GM19238 (cell line): ENCODE results near the gene PZP.
"Not testable (repeated sequence)": the region's sequence is repeated elsewhere in the genome, so short reads cannot be mapped to it uniquely, and the experiment has no call there.

Source experiments
- DNase-seq: peaks from one replicate; pipeline ENCODE4 v3.0.0; 2011; ENCODE audit warnings: low spot score; ENCODE audit not compliant: insufficient read length

Gene PZP

DNA sequence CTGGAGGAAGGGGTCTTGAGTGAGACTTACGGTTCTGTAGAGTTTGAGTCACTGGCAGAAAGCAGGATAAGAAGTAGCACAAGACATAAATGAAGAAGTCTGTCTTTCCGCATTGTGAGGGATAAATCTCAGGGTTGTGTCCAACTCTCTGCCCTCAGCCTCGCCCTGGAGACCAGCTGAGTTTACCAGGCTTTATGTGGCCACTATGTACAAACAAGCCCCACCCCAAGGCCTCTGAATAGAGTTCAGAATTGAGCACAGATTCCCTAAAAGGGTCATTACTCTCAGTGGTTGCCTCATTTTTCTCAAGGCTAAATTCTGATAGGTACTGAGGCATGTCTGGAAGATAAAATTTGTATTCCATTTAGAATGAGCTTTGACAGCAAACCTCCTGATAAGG is at the start of gene PZP:
Gene PZP (minus strand): TSS at position 167 of the 400 bp plus-strand sequence. CDS start 54 bp downstream, at position 113.
- no peak for DNase-seq

DNA sequence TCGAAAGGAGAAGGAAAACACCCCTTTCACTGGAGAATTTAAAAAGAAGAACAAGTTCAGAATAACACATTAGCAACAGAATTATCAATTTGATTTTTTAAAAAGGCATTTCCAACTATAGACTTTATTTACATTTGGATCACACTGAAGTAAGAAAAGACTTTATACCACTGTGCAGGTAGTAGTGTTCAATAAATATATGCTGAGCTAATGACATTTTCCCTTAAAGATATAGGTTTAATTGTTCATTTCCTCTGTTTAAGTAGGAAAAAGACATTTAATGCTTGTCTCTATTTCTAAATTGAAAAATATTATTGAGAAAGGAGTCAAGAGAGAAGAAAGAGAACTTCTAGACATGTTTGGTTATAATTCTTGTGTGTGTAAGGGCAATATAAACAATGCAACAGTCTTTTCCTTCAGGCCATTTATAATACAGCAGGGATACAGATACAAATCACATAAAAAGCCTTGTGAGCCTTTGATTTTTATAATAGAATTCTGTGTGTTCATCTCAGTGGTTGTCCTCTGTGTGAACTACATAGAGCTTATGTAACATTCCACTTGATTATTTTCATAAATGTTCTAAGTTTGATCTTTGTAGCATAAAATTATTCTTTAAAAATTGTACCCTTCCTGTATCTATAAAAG is 48.7 kb upstream of the PZP start:
- no peak for DNase-seq

DNA sequence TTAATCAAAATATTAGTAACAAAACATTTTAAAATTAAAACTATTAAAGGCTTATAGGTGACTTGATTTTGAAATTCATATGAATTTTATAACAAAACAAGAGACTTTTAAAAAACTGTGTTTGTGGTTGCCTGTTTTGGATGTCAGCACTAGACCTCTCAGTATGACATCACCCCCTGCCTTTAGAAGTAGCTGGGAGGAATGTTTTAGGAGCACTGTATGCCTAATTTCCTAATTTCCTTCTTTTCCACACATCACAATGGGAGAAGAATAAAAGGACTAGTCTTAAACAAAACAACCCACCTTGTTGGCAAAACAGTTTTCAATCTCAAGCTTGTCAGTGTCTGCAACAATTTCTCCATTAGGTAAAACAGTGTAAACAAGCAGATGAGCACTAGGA is 48.1 kb upstream of the PZP start:
- DNase-seq: no peak

DNA sequence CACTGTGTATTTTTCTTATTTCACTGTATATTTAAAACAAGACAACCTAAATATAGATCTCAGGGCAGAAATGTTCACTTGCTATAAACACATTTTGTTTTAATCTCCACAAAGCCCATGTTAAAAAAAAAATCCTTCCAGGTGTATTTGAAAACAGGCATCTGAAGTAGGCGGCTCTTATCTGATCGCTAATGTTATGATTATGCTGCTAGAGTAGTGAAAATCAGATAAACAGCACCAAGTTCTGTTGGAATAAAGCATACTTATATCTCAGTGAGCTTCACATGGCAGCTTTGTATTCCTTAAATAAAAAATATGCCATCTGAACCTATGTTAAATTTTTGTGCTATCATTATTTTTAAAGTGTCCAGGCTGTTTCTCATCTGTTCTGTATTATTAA is 47.6 kb upstream of the PZP start:
- no peak for DNase-seq

DNA sequence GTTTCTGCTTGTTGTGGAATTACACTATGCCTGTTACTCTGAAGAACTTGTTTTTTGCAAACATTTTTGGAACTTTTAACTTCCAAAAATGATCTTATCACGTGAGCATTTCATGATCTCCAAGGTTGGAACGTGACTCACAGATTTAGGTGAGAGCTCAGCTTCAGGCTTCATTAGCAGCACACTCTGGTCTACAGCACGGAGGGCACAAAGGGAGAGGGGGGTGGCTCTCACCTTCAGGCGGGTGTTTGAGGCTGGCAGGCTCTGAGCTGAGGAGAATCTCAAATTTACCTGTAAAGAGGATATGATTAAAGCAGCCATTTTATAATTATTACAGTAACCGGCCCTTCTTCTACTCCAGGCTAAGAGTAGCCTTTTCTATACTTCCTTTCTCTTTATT is 45.3 kb upstream of the PZP start:
- DNase-seq: no peak

DNA sequence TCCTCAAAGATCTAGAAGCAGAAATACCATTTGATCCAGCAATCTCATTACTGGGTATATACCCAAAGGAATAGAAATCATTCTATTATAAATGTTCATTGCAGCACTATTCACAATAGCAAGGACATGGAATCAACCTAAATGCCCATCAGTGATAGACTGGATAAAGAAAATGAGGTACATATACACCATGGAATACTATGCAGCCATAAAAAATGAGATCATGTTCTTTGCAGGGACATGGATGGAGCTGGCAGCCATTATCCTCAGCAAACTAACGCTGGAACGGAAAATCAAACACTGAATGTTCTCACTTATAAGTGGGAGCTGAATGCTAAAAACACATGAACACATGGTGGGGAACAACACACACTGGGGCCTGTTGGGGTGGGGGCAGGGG is 44.6 kb upstream of the PZP start:
- DNase-seq: not testable (repeated sequence)

DNA sequence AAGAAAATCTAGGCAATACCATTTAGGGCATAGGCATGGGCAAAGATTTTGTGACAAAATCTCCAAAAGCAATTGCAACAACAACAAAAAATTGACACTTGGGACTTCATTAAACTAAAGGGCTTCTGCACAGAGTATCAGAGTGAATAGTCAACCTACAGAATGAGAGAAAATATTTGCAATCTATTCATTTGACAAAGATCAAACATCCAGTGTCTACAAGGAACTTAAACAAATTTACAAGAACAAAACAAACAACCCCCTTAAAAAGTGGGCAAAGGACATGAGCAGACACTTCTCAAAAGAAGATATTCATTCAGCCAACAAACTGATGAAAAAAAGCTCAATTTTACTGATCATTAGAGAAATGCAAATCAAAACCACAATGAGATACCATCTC is 44.1 kb upstream of the PZP start:
- DNase-seq: no peak

DNA sequence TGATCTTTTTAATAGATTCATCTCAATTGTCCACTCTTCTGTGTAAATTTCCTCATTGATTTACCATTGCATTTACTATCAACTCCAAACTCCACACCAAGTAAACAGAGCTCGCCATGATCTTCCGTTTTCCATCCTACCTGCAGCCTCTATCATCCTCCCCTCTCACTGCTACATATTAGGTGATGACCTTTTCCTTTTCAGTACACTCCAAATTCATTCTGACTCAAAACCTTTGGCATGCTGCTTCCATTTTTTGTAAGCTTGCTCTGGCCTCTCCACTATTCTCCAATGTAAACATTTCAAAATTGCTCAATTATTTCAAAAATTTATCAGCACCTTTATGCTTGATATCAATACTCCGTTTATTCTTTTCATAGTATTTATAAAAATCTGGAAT is 40.2 kb upstream of the PZP start:
- no peak for DNase-seq

DNA sequence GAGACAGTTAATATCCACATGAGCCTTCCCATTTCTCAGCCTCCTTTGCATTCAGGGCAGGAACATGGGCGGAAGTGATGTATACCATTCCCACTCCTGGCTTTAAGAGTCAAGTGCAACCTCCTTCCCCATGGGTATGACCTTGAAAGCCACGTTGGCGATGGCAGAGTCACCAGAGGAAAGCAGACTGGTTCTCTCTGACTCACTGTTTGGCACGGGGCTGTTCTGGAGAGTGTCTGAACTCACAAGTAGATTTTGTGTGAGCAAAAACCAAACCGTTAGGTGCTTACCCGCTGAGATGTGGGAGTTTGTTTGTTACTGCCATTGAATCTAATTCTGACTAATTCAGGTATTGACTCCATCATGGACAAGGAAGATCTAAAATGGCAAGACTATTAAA is 36.7 kb upstream of the PZP start:
- no peak for DNase-seq

DNA sequence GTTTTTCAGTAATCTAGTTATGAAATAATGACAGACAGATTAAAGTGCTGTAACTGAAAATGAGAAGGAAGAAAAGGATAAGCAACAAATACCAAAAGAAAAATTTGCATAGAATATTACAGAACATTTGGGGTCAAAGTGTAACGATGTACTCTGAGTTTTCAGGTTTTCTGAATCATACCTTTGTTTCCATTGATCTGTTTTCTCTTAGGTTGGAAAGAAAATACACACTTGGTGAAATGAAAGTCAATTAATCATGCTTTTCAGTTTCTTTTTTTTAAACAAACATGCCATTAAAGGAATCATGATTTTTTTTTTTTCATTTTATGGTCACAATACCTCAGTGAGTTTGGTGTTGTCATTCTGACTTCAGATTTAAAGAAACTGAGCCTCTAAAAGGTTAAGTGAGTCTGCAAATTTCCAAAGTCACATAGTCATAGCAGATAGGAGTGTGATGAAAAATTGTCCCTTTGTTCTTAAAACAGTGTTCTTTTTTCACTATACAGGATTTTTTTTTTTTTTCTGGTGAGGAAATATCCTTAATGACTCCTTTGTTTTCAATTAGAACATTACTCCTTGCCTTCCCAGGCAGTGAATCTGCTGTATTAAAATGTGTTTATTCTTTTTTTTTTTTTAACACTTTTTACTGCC is 35.9 kb upstream of the PZP start:
- no peak for DNase-seq

DNA sequence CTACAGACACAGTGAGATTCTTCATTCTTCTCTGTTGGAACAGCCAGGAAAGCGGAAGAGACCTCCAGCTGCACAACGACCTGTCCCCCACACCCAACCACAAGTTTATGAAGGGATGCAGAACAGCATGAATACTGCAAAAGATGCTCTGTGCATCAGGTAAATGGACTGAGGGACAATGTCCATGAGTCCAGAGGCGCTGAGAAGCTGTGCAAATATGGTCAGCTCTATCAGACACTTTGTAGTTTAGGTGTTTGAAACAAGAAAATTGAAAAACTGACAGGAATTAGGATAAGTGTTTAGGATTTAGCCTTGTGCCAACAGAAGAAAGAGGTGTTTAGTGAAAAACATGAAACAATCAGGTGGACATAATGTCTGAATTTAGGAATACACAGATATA is 33.1 kb upstream of the PZP start:
- no peak for DNase-seq

DNA sequence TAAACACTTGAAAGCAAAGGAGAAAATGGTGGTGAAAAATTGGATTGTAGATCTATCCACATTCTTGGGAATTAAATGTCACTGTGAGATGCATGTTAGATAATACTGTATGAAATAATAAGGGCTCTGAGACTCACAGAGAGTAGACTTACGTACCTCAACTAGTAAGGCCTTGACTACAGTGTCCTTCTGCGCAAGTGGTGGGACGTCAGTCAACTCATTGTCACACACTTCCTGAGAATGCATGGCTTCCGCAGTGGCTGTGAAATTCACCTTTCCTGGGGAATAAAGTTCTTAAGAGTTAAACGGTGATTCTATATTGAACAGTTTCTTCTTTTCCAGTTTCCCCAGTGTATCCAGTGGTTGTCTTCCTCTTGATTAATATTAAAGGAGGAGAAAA is 32.6 kb upstream of the PZP start:
- no peak for DNase-seq

DNA sequence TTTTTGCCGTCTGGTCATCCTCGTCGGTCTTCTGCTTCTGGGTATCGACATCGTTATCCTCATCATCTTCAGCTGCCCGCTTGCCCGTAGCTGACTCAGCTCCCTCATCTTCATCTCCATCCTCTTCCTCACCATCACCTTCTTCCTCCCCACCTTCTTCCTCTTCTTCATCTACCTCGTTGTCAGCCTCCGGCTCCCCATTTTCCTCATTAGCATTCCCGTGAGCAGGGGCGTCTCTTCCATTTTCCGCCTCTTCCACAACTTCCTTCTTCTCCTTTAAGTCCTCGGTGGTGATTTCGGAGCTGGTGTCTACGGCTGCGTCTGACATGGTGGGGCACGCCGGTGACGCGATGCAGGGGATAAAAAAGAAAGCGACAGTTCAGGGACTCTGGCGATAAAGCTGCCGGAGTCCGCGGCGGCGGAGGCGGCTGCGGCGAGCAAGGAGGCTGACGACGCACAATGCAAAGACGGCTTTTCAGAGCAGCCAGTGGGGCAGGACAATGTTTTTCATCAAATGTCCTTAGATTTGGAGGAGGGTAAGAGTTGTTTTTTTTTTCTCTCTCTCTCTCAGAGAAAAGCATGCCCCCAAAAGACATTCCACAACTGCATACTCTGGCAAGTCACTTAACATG is 31.9 kb upstream of the PZP start:
- DNase-seq: not testable (repeated sequence)

DNA sequence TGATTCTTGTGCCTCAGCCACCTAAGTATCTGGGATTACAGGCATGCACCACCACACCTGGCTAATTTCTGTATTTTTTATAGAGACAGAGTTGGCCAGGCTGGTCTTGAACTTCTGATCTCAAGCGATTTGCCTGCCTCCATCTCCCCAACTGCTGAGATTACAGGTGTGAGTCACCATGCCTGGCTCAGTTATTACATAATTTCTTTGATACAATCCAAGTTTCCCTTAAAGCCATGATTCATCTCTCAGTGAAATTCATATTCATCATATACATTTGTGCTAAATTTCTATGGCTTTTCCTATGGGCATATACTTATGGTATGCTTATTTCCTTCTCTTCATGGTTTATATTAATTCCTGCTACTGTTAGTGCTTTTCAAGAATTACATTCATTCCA is 29.1 kb upstream of the PZP start:
- no peak for DNase-seq

DNA sequence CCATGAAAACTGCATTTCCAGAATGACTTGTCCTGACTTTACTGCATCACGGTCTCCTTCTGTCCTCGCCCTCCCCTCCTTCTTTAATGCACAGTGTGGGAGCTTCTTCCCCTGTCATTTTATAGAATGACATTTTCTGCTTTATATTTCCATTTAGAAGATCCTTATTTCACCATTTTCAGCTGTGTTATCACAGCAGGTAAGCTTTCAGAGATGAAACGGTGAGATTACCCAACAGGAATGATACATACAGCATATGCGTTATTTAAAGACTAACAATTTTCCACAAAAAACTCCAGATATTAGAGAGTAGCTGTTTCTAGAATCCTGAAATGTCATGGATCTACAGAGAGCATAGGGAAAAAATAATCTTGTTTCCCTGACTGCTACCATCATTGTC is 27.3 kb upstream of the PZP start:
- DNase-seq: no peak

DNA sequence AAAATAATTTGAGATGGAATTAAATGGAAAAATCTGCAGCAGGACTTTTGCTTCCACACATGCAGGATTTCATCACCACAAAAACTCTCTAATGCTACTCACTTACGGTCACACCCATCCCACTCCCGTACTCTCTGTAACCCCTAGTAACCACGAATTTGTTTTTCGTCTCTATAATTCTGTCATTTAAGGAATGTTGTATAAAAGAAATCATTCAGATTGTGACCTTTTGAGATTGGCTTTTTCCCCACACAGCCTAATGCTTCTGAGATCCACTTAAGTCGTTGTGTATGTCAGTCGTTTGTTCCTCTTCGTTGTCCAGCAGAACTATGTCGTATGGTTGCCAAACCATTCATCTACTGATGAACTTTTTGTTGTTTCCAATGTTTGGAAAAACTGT is 19.8 kb upstream of the PZP start:
- DNase-seq: no peak

DNA sequence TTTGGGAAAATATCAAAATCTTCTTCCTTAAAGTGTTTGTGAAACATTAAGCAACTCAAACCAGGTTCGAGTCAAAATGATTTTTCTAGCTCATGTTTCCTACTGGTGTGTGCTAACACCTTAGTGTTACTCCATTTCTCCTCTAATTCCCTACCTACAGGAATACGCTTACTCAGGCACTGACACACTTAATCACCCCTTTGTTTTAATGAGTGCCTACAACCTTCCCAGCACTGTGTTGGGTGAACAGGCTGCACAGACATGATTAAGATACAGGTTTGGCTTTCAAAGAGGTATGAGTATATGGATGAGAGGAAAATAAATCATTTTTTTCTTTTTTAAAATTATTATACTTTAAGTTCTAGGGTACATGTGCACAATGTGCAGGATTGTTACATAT is 15.6 kb upstream of the PZP start:
- no peak for DNase-seq

DNA sequence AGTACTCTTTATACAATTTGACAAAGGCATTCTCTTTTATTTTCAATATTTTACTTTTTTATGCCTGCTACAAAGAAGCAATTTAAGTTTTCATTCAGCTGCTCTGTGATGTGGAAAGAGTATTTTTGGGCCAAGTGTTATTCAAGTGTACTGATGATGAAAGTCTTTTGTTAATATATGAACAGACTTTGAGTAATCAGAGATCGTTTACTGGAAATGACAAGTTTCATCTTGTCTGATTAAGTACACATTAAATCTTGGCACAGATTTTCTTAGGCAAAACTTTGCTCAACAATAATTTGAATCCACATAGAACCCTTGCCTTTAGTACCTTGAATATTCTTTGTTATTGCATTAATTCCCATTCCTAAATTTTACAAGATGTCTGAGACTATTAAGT is 13.3 kb upstream of the PZP start:
- DNase-seq: no peak

DNA sequence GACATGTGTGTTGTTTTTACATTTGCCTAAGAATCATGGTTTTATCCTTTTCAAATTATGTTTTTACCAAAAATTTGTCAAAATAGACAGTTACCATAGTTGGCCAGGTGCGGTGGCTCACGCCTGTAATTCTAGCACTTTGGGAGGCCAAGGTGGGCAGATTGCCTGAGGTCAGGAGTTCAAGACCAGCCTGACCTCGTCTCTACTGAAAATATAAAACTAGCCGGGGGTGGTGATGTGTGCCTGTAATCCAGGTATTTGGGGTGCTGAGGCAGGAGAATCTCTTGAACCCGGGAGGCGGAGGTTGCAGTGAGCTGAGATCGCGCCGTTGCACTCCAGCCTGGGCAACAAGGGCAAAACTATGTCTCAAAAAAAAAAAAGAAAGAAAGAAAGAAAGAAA is 12.8 kb upstream of the PZP start:
- not testable (repeated sequence) for DNase-seq

DNA sequence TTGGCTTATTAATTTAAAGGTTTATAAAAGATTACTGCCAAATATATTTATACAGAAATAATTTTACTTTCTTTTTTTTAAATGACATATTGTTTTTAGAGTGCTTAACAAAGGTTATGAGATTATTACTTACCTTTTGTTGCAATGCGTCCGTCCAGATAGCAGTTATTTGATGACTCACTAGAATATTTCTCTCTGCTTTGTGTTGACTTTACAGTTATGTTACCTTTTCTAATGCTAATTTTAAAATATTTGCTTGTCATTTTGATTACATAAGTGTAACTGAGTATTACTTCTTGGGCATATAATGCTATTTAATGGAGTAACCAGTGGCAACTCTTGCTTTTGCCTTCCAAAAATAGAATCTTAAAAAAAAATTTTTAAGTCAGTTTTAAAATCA is 6.3 kb upstream of the PZP start:
- DNase-seq: no peak

DNA sequence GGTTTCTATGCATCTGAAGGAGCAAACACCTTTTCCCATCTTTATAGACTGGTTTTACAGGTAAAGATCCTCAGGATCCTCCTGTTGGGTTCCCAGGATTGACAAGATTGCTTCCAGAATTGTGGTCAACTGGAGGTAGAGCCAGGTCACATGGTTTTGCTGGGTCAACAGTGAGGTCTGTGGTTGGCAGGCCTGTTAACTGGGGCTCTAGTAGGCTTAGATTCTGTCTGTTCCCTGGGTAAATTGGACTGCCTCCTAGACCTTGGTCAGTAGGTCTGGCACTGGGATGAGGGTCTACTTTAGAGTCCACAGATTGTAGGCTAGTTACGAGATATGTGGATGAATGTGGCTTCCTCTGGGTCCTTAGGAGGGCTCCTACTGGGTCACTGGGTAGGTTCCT is 3.5 kb upstream of the PZP start:
- DNase-seq: no peak

DNA sequence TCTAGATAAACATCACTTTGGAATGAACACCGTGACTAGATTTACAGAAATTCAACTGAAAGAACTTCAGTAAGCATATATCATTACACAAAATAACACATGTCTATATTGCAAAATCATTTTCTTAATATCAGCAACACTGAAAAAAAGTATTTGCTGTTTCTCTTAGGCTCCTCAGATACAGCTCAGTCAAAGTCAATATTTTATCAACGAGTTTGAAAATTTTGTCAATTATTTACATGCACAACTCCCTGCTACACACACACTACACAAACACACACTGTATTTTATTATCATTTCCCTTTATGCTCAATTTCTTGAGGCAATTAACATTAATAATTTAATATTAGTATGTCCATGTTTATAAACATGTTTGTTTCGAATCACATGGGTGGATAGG is 3.8 kb downstream of the PZP start:
- no peak for DNase-seq

DNA sequence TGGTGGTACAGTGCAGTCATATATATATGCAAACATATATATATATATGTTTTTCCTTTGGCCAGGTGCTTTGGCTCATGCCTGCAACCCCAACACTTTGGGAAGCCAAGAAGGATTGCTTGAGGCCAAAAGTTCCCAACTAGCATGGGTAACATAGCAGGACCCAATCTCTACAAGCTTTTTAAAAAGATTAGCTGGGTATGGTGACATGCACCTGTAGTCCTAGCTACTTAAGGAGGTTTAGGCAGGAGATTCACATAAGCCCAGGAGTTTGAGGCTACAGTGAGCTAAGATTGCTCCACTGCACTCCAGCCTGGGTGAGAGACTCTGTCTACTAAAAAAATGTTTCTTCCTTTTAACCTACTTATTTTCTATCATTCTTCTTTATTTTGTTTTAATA is 10.2 kb downstream of the PZP start:
- DNase-seq: no peak
